ENCODE results near the gene LCOR.

DNA sequence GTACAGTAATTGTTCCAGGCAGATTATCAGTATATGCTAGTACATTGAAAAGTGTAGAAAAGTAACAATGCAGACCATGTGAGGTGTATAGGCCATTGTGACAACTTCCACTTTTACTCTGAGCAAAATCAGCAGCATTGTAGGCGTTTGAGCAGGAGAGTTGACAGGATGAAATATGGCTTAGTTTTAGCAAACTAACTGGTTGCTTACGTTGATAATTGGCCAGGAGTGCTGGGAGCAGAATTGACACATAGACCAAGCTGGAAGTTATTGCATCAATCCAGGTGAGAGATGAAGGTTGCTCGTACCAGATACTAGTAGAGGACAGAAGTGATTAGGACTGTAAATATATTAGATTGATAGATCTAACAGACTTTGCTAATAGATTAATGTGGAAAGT, 46.0 kb downstream of the LCOR start:
- TF ChIP-seq POLR2A (IDR thresholded peaks at IDR 0.05; ENCODE audit: extremely low read depth, insufficient read length) (no peak), MYC (IDR thresholded peaks at IDR 0.05; ENCODE audit: low read depth, low read length) (no peak)
- TF ChIP-seq, protein P1, sequence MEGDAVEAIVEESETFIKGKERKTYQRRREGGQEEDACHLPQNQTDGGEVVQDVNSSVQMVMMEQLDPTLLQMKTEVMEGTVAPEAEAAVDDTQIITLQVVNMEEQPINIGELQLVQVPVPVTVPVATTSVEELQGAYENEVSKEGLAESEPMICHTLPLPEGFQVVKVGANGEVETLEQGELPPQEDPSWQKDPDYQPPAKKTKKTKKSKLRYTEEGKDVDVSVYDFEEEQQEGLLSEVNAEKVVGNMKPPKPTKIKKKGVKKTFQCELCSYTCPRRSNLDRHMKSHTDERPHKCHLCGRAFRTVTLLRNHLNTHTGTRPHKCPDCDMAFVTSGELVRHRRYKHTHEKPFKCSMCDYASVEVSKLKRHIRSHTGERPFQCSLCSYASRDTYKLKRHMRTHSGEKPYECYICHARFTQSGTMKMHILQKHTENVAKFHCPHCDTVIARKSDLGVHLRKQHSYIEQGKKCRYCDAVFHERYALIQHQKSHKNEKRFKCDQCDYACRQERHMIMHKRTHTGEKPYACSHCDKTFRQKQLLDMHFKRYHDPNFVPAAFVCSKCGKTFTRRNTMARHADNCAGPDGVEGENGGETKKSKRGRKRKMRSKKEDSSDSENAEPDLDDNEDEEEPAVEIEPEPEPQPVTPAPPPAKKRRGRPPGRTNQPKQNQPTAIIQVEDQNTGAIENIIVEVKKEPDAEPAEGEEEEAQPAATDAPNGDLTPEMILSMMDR (IDR thresholded peaks at IDR 0.05; ENCODE audit: low read depth, low read length) = no peak
- TF ChIP-seq, protein P2, sequence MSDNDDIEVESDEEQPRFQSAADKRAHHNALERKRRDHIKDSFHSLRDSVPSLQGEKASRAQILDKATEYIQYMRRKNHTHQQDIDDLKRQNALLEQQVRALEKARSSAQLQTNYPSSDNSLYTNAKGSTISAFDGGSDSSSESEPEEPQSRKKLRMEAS (IDR thresholded peaks at IDR 0.05; ENCODE audit: low read depth, low read length) = no peak

All from NB4 (cell line).